Liver (tissue), 9 donors: ENCODE results near the gene BHMT2. TPM values are rescaled to one million over a fixed set of nuclear protein-coding genes. Genes with fewer than 3 reads are reported as not detected.
A peak's percentile ranks its signal among the peaks of the same experiment; 100 is the strongest.

ENCODE experiments used
- DNase-seq: peaks from one replicate; pipeline ENCODE4 v3.0.0-alpha.2; 2017; ENCODE audit warnings: low spot score
- H3K27ac ChIP-seq, 2 donors: one replicate each; pipeline ENCODE4 v1.7.0; 2013; ENCODE audit warnings: inconsistent platforms in 2 of 2, low read length in 2 of 2, control low read depth in 1 of 2, low read depth in 1 of 2, mild to moderate bottlenecking in 1 of 2
- H3K27me3 ChIP-seq, 4 donors: one replicate each; pipeline versions ENCODE4 v1.6.1 to v1.7.0; 2013; ENCODE audit warnings: low read length in 3 of 4, inconsistent platforms in 1 of 4, mild to moderate bottlenecking in 1 of 4, moderate library complexity in 1 of 4; ENCODE audit not compliant: control insufficient read depth in 4 of 4, insufficient read depth in 4 of 4
- H3K36me3 ChIP-seq, 4 donors: one replicate each; pipeline versions ENCODE4 v1.6.1 to v1.7.0; 2013; ENCODE audit warnings: low read length in 3 of 4, mild to moderate bottlenecking in 3 of 4, low read depth in 1 of 4, moderate library complexity in 1 of 4; ENCODE audit not compliant: control insufficient read depth in 4 of 4, insufficient read depth in 3 of 4
- H3K4me1 ChIP-seq, 4 donors: one replicate each; pipeline versions ENCODE4 v1.6.1 to v1.7.0; 2013; ENCODE audit warnings: low read length in 3 of 4, mild to moderate bottlenecking in 3 of 4, moderate library complexity in 1 of 4; ENCODE audit not compliant: control insufficient read depth in 4 of 4, insufficient read depth in 4 of 4
- H3K4me3 ChIP-seq, 3 donors: one replicate each; pipeline versions ENCODE4 v1.6.1 to v1.7.0; 2013; ENCODE audit warnings: low read length in 3 of 3, control low read depth in 1 of 3, low read depth in 1 of 3, mild to moderate bottlenecking in 1 of 3
- H3K9ac ChIP-seq, 2 donors: one replicate each; pipeline ENCODE4 v1.7.0; 2013; ENCODE audit warnings: low read length in 2 of 2, mild to moderate bottlenecking in 2 of 2, moderate library complexity in 2 of 2, control low read depth in 1 of 2, low read depth in 1 of 2
- H3K9me3 ChIP-seq, 4 donors: one replicate each; pipeline versions ENCODE4 v1.6.1 to v1.7.0; 2013; ENCODE audit warnings: low read length in 3 of 4; ENCODE audit not compliant: control insufficient read depth in 4 of 4
- EGR1 ChIP-seq, 2 donors: IDR thresholded peaks; 2 replicates each; pipeline ENCODE4 v1.6.1; 2016 to 2018; ENCODE audit warnings: antibody characterized with exemption in 2 of 2, low read depth in 2 of 2
- FOXA1 ChIP-seq: IDR thresholded peaks from 2 replicates; pipeline ENCODE4 v1.6.1; 2016; ENCODE audit warnings: antibody characterized with exemption
- FOXA2 ChIP-seq: IDR thresholded peaks from 2 replicates; pipeline ENCODE4 v1.6.1; 2016; ENCODE audit warnings: antibody characterized with exemption
- GABPA ChIP-seq, 2 donors: IDR thresholded peaks in 1 of 2; conservative IDR thresholded peaks in 1 of 2; 2 replicates each; pipeline ENCODE4 v1.6.1; 2016; ENCODE audit warnings: antibody characterized with exemption in 2 of 2, mild to moderate bottlenecking in 1 of 2, moderate library complexity in 1 of 2
- HNF4A ChIP-seq, 2 donors: conservative IDR thresholded peaks; 2 replicates each; pipeline ENCODE4 v1.6.1; 2016; ENCODE audit warnings: antibody characterized with exemption in 2 of 2, mild to moderate bottlenecking in 2 of 2
- HNF4G ChIP-seq: IDR thresholded peaks from 2 replicates; pipeline ENCODE4 v1.6.1; 2016; ENCODE audit warnings: antibody characterized with exemption
- JUND ChIP-seq, 2 donors: IDR thresholded peaks; 2 replicates each; pipeline ENCODE4 v1.6.1; 2016; ENCODE audit warnings: antibody characterized with exemption in 2 of 2
- NR2F2 ChIP-seq: IDR thresholded peaks from 2 replicates; pipeline ENCODE4 v1.6.1; 2016; ENCODE audit warnings: antibody characterized with exemption
- RAD21 ChIP-seq, 2 donors: IDR thresholded peaks; 2 replicates each; pipeline ENCODE4 v1.6.1; 2016; ENCODE audit warnings: antibody characterized with exemption in 2 of 2, mild to moderate bottlenecking in 2 of 2
- RXRA ChIP-seq, 2 donors: IDR thresholded peaks; 2 replicates each; pipeline ENCODE4 v1.6.1; 2017 to 2018; ENCODE audit warnings: antibody characterized with exemption in 2 of 2, mild to moderate bottlenecking in 1 of 2
- SP1 ChIP-seq: IDR thresholded peaks from 2 replicates; pipeline ENCODE4 v1.6.1; 2018; ENCODE audit warnings: antibody characterized with exemption, mild to moderate bottlenecking
- TAF1 ChIP-seq: conservative IDR thresholded peaks from 2 replicates; pipeline ENCODE4 v1.6.1; 2016; ENCODE audit warnings: antibody characterized with exemption, mild to moderate bottlenecking
- YY1 ChIP-seq: IDR thresholded peaks from 2 replicates; pipeline ENCODE4 v1.6.1; 2016; ENCODE audit warnings: antibody characterized with exemption, mild to moderate bottlenecking
- WGBS: extraction: QIAGEN DNeasy Blood & Tissue Kit; methylation state at CpG from one replicate; pipeline ENCODE4 v1.1.7; 2013; 5-methylcytosine and 5-hydroxymethylcytosine counted together
- polyA plus RNA-seq, 2 donors: library from polyadenylated mRNA; stranded (reverse) in 1 of 2; unstranded in 1 of 2; fragments of 200-250 nt in 1 of 2; fragments of >200 nt in 1 of 2; fragmentation: Nextera tagmentation in 1 of 2; extraction: Ambion mirVana in 1 of 2; gene quantifications; one replicate each; pipeline versions ENCODE4 v1.2.1 to v1.2.3, GENCODE V29; 2013 to 2015
- total RNA-seq, 2 donors: library from RNA; depleted of rRNA; stranded (reverse); fragments of >200 nt; gene quantifications; one replicate each; pipeline ENCODE4 v1.2.3, GENCODE V29; 2014
- TF ChIP-seq, protein P1 (sequence below): IDR thresholded peaks from 2 replicates; pipeline ENCODE4 v1.6.1; 2016; ENCODE audit warnings: antibody characterized with exemption
- TF ChIP-seq, protein P2 (sequence below): IDR thresholded peaks from 2 replicates; pipeline ENCODE4 v1.6.1; 2016; ENCODE audit warnings: antibody characterized with exemption
- TF ChIP-seq, protein P3 (sequence below): IDR thresholded peaks from 2 replicates; pipeline ENCODE4 v1.6.1; 2016; ENCODE audit warnings: antibody characterized with exemption
- TF ChIP-seq, protein P4 (sequence below): fragments of 150-350 bp; IDR thresholded peaks from 2 replicates; pipeline ENCODE4 v1.5.1; 2017; ENCODE audit warnings: improper control_type of control experiment, low read depth, low read length; ENCODE audit not compliant: missing input control
- TF ChIP-seq, protein P5 (sequence below): IDR thresholded peaks from 2 replicates; pipeline ENCODE4 v1.6.1; 2016; ENCODE audit warnings: antibody characterized with exemption, mild to moderate bottlenecking
- donor health status: healthy.
- donor health status: healthy.
- donor health status: healthy.
- donor health status: healthy.
- donor health status: healthy.

Gene BHMT2
- total and polyA plus RNA-seq, 4 donors: 62.3 to 374 (median 271) TPM

DNA sequence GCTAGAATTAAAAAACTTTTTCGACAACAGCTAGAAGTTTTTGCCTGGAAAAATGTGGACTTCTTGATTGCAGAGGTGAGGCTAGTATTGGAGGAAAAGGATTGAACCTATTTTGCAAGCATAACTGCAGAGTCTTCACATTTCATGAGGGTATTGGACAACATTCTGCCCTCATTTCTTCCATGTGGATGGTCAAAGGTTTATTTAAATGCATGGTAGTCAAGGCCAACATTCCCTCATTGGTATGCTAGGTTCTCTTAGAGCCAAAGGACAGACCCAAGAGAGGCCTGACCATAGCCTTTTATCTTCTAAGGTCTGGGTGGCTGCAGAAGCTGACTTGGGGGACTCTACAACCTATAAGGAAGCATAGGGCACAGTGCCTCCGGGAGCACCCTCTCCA lies 11.2 kb downstream of the BHMT2 start:
- Histone ChIP-seq H3K9ac (no peak overlapping the region), H3K9me3 (no peaks in the 10 kb centered on the region), H3K27ac (peak overlapping the region; percentile 83 to 84), H3K27me3 (no peaks in the 10 kb centered on the region), H3K36me3 (peaks cover 0 to 20% (median 4%) of the 10 kb centered on the region in 4 donors), H3K4me3 (no peak overlapping the region), H3K4me1 (peaks cover 17 to 66% (median 56%) of the 10 kb centered on the region in 4 donors)
- 73% methylated on average over 2 of the region's 2 CpGs for WGBS
- DNase-seq: no peak
- TF ChIP-seq RAD21 (IDR thresholded peaks at IDR 0.05) (no peak), NR2F2 (no peak), FOXA2 (no peak), SP1 (peak; percentile 46), GABPA (IDR thresholded peaks at IDR 0.05 in 1 of 2, conservative IDR thresholded peaks at IDR 0.05 in 1 of 2) (no peak), FOXA1 (no peak), HNF4A (conservative IDR thresholded peaks at IDR 0.05) (peak; percentile 56 to 76), RXRA (IDR thresholded peaks at IDR 0.05) (peak; percentile 31 to 75), JUND (IDR thresholded peaks at IDR 0.05) (peak in 1 of 2 donors; percentile 63), EGR1 (IDR thresholded peaks at IDR 0.05; ENCODE audit: low read depth in 2 of 2) (no peak), YY1 (no peak), HNF4G (no peak), TAF1 (no peak)
- TF ChIP-seq, protein P1, sequence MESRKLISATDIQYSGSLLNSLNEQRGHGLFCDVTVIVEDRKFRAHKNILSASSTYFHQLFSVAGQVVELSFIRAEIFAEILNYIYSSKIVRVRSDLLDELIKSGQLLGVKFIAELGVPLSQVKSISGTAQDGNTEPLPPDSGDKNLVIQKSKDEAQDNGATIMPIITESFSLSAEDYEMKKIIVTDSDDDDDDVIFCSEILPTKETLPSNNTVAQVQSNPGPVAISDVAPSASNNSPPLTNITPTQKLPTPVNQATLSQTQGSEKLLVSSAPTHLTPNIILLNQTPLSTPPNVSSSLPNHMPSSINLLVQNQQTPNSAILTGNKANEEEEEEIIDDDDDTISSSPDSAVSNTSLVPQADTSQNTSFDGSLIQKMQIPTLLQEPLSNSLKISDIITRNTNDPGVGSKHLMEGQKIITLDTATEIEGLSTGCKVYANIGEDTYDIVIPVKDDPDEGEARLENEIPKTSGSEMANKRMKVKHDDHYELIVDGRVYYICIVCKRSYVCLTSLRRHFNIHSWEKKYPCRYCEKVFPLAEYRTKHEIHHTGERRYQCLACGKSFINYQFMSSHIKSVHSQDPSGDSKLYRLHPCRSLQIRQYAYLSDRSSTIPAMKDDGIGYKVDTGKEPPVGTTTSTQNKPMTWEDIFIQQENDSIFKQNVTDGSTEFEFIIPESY: no peak
- TF ChIP-seq, protein P2, sequence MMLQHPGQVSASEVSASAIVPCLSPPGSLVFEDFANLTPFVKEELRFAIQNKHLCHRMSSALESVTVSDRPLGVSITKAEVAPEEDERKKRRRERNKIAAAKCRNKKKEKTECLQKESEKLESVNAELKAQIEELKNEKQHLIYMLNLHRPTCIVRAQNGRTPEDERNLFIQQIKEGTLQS: no peak
- TF ChIP-seq, protein P3, sequence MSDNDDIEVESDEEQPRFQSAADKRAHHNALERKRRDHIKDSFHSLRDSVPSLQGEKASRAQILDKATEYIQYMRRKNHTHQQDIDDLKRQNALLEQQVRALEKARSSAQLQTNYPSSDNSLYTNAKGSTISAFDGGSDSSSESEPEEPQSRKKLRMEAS: peak; percentile 37
- TF ChIP-seq, protein P4, sequence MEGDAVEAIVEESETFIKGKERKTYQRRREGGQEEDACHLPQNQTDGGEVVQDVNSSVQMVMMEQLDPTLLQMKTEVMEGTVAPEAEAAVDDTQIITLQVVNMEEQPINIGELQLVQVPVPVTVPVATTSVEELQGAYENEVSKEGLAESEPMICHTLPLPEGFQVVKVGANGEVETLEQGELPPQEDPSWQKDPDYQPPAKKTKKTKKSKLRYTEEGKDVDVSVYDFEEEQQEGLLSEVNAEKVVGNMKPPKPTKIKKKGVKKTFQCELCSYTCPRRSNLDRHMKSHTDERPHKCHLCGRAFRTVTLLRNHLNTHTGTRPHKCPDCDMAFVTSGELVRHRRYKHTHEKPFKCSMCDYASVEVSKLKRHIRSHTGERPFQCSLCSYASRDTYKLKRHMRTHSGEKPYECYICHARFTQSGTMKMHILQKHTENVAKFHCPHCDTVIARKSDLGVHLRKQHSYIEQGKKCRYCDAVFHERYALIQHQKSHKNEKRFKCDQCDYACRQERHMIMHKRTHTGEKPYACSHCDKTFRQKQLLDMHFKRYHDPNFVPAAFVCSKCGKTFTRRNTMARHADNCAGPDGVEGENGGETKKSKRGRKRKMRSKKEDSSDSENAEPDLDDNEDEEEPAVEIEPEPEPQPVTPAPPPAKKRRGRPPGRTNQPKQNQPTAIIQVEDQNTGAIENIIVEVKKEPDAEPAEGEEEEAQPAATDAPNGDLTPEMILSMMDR: no peak
- TF ChIP-seq, protein P5, sequence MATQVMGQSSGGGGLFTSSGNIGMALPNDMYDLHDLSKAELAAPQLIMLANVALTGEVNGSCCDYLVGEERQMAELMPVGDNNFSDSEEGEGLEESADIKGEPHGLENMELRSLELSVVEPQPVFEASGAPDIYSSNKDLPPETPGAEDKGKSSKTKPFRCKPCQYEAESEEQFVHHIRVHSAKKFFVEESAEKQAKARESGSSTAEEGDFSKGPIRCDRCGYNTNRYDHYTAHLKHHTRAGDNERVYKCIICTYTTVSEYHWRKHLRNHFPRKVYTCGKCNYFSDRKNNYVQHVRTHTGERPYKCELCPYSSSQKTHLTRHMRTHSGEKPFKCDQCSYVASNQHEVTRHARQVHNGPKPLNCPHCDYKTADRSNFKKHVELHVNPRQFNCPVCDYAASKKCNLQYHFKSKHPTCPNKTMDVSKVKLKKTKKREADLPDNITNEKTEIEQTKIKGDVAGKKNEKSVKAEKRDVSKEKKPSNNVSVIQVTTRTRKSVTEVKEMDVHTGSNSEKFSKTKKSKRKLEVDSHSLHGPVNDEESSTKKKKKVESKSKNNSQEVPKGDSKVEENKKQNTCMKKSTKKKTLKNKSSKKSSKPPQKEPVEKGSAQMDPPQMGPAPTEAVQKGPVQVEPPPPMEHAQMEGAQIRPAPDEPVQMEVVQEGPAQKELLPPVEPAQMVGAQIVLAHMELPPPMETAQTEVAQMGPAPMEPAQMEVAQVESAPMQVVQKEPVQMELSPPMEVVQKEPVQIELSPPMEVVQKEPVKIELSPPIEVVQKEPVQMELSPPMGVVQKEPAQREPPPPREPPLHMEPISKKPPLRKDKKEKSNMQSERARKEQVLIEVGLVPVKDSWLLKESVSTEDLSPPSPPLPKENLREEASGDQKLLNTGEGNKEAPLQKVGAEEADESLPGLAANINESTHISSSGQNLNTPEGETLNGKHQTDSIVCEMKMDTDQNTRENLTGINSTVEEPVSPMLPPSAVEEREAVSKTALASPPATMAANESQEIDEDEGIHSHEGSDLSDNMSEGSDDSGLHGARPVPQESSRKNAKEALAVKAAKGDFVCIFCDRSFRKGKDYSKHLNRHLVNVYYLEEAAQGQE: no peak
